KBM-7 (cell line): ENCODE data around the gene CFC1B.
"Not testable (repeated sequence)": the region's sequence is repeated elsewhere in the genome, so short reads cannot be mapped to it uniquely, and the experiment has no call there.

Source experiments
- DNase-seq: peaks from one replicate; pipeline ENCODE4 v3.0.0-alpha.2; 2015
- in situ Hi-C: fragments of 300-500 bp; cut with MboI; formaldehyde crosslinking; loops from 2 replicates; pipeline ENCODE4 v1.14.3; 2020; ENCODE audit warnings: low sequenced_read_pairs, low pct_unique_long_range_greater_than_20kb, mixed read lengths

Gene CFC1B

GRCh38 chr2:130520992-130521391 lies at the start of gene CFC1B:
CFC1B (plus strand) TSS chr2:130521222; CDS start chr2:130521485, 263 bp downstream.
- DNase-seq, in situ Hi-C loops: not testable (repeated sequence)

DNA sequence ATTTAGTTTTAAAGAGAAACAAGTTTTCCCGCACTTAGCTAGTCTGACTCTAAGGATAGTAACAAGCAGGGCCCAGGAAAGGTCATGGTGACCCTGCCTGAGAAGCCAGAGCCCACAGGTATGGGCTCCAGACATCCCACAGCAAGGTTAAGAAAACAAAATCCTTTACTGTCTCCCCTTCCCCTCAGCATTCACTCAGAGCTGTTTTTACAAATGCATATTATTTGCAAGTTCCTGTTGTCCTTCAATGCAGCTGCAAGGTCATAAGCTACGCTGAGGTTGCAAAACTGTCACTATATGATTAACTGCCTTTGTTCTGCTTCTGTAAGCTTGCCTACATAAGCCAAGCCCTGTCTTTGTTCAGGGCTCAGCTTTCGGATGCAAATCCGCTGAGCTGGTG lies 29.9 kb upstream of the CFC1B start:
- in situ Hi-C loops, DNase-seq: not testable (repeated sequence)

DNA sequence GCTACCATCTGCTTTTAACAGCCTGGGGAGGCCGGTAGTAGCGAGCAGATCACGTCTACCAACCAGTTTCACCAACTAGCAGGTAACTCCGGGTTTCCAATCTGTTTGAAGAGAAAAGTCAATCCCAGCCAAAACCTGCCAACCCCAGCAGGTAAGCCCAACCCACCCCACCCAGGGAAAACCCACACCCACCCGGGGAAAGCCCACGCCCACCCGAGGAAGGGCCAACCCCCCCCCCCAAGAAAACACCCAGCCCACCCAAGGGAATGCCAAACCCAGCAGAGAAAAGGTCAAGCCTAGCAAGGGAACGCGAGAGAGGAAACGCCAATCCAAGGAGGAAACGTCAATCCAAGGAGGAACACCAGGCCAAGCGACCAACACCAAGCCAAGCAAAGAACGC lies 11.8 kb upstream of the CFC1B start, which contains the start of gene POTEI:
POTEI (minus strand) TSS at position 101 of the 400 bp plus-strand sequence; CDS start at position 8, 93 bp downstream.
- DNase-seq, in situ Hi-C loops: not testable (repeated sequence)

DNA sequence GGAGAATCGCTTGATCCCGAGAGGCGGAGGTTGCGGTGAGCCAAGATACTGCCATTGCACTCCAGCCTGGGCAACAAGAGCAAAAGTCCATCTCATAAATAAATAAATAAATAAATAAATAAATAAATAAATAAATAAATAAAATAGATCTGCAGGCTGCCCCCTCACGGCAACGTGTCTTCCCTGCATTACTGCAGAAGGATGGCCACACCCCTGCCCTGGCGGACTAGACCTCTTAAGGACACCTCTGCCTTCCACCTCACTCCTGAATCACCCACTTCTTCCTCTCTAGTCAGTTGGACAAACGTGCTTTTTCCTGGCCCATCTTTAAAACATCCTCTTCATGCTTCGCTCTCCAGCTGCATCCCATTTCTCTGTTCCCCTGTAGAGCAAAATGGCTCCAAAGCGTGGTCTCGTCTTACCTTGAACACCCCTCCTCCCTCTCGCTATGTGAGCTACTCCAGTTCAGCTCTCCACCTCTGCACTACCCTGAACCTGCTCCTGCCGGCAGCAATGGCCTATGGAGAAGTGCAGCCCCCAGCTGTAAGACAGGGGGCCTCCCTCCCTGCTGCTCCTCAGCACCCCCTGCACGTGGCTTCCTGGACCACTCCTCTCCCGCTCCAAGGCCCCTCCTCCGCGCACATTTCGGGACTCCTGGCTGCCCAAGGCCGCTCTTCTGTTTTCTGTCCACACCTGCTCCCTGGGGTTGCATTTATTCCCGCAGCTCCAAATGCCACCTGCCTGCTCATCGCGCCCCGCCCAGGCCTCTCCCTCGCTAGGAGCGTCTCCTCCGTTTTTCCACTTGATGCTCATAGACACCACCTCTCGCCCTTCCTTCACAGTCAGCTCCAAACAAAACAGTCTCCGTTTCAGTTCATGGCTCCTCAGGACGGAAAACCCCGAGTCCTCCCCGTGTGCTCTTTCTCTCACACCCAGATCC lies 9.9 kb upstream of the CFC1B start:
- DNase-seq, in situ Hi-C loops: not testable (repeated sequence)

DNA sequence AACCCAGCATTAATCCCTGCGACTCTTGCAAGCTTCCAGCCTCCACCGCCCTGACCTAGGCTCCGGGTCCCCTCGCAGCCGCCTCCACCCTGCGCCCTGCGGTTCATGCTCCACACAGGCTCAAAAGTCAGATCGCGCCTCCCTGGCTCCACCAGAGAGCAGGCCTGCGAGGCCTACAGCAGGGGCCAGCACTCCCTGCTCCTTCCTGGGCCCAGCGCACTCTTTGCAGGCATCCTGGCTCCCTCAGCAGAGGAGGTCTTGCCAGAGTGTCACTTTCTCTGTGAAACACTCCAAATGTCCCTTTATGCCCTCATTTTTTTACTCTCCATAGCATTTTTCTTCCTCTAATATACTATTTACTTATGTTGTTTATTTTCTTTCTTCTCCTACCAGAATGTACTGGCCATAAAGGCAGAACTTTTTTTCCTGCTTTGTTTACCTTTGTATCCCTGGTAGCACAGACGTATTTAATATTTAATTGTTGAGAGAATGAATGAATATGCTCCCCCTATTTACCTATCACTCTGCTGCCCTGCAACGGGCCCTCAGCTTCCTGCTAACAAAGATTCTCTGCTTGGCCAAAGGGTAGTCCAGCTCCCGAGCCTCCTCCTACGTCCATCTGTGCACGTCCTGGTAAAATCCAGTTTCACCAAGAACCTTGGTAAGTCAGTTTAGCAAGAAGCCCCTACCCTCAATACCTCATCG lies 9.1 kb upstream of the CFC1B start:
- DNase-seq, in situ Hi-C loops: not testable (repeated sequence)

DNA sequence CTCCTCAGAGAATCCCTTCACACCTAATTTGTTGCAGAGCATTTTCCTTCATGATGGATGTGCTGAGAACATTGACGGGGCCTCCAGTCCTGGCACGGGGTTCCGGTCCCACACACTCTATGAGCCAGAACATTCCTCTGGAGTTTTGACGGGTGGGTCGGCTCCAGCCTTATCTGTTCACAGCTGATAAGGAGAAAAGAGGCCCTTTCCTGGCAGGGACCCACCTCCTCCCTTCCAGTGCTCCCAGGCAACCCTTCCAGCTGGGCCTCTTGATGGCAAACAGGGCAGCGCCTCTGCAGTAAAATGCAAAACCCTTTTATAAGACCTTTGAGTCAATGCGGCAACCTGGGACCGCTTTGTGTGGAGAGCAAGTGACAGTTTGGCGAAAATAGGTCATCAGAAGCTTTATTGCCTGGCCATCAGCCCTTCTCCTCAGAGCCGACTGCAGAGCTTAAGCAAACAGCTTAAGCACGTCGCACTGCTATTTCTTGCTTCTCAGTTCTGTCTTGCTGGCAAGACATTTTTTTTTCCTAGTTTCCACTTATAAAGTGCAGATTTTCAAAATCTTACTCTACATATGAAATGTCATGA lies 2.4 kb upstream of the CFC1B start:
- DNase-seq, in situ Hi-C loops: not testable (repeated sequence)

DNA sequence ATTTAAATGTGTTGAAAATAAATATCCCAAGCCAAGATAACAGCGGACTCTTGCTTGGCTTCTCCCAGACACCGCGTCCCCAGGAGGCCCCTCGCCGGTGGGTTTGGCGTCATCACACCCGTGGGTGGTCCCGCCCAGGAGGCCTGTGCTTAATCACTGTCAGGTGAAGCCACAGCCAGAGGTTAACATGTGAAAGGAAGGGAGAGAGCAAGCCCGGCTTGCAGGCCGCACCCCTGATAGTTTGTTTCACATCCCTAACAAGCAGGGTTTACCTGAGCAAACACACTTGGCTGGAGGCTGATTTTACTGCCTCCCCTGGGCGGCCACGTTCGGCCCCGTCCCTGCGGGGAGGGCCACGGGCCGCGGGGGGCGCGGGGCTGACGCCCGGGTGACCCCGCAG lies 1.4 kb downstream of the CFC1B start:
- in situ Hi-C loops, DNase-seq: not testable (repeated sequence)

- in situ Hi-C loops, DNase-seq: not testable (repeated sequence)
Measured at GRCh38 chr2:130527365-130527967, 6.4 kb downstream of the CFC1B start.

DNA sequence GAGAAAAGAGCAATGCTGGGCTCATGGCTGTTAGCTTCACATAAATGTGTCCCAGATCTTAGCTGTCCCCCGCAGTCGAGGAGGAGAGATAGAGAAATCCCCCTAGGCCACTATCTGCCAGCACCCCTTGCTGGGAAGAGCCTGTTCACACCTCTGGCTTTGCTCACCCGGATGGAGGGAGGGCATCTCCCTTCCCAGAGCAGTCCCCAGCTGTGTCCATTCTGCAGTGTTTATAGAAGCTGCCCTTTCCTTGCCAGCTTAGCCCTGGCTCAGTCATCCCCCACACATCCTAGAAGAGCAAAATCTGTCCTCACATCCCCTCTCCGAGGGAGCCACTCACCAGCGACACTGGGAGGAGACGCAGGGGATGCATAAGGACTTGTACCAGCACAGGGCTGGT lies 8.5 kb downstream of the CFC1B start:
- in situ Hi-C loops, DNase-seq: not testable (repeated sequence)

- in situ Hi-C loops, DNase-seq: not testable (repeated sequence)
Measured at GRCh38 chr2:130530212-130530611, 9.2 kb downstream of the CFC1B start.

- DNase-seq, in situ Hi-C loops: not testable (repeated sequence)
Measured at GRCh38 chr2:130531225-130531624, 10.2 kb downstream of the CFC1B start.

DNA sequence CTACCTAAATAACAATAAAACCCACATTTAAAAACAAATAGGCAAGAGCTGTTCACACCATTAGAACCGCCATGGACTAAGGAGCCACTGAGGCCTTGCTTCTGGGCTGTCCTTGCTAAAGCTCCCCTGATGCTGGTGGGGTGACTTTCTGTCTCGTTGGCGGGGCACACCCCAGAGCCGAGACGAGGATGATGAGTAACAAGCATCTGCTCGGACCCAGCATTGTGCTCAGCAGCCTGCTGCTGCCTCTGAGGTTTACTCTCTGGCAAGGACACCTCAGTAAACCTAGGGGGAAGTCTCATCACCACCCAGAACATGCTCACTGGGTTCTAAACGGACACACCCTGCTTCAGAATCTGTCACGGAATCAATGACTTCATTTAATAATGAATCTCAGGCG lies 10.7 kb downstream of the CFC1B start:
- in situ Hi-C loops, DNase-seq: not testable (repeated sequence)

- in situ Hi-C loops, DNase-seq: not testable (repeated sequence)
Measured at GRCh38 chr2:130536654-130537053, 15.6 kb downstream of the CFC1B start.

- DNase-seq, in situ Hi-C loops: not testable (repeated sequence)
Measured at GRCh38 chr2:130538271-130538670, 17.2 kb downstream of the CFC1B start.

DNA sequence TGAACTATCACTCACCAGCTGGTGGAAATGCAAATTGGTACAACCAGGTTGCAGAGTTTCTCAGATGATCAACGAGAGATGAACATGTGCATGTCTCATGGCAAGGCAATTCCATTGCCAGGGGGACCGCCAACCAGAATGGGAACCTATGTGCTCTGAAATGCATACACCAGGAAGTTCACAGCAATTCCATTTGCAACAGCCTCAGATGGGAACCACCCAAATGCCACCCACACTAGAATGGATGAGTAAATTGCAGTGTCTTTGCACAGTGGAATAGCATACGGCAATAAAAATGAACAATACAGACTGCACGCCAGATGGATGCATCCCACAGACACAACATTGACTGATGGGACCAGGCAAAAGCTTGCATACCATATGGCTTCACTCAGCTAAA lies 21.8 kb downstream of the CFC1B start:
- DNase-seq, in situ Hi-C loops: not testable (repeated sequence)

DNA sequence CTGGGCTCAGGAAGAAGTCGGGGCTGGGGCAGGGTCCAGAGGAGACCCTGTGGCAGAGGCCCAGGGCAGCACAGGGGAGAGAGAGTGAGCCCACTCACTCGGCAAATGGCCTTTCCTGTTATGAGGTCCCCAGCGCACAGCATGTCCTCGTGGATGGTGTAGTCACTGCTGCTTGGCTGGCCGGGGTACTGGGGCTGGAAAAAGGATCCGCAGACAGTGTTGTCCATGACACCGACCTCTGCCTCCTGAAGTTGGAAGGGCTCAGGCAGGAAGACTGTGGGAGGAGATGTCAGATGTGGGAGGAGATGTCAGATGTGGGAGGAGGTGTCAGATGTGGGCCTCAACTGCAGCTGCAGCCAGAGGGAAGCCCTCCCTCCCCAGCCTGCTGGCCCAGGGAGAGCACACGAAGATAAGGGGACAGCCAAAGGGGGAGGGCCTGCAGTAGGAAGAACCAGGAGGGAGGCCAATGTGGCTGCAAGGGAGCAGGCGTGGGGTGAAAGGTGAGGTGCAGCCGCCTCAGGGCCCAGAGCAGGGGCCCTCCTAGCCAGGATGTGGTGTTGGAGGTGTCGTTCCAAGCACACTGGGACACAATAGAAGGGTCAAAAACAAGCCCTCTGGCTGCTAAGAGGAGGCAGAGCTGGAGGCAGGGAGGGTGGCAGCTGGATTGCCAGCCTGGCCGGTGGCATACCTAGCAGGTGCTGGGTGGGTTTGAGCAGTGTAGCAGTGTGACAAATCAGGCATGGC lies 22.9 kb downstream of the CFC1B start:
- in situ Hi-C loops, DNase-seq: not testable (repeated sequence)

DNA sequence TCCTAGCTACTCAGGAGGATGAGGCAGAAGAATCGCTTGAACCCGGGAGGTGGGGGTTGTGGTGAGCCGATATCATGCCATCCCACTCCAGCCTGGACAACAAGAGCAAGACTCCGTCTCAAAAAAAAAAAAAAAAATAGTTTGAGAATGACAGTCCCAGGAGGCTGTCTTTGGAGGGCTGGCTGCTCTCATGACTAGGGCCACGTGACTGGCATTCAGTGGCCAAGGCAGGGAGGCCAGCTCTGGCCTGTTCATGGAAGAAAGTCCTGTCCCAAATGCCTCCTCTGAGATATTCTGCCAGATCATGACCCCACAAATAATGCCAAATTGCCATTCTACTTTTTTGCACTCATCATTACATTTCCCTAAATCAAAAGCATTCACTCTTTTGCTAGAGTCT lies 24.0 kb downstream of the CFC1B start:
- in situ Hi-C loops, DNase-seq: not testable (repeated sequence)

- not testable (repeated sequence) for DNase-seq
Measured at GRCh38 chr2:130548418-130548817, 27.4 kb downstream of the CFC1B start.

More at GRCh38 chr2:130548418-130548817, 27.4 kb downstream of the CFC1B start:
- in situ Hi-C loops, result not testable (repeated sequence)
